ENCODE results near the gene SHROOM3.
A peak's percentile ranks its signal among the peaks of the same experiment; 100 is the strongest.

The SHROOM3 gene

GRCh38 chr4:76499461-76499860 is 64.4 kb downstream of the SHROOM3 start:
- no peak for TF ChIP-seq CTCF (conservative IDR thresholded peaks at IDR 0.05; ENCODE audit: control insufficient read depth, insufficient read depth, low read depth, low read length)
- no peak for DNase-seq (ENCODE audit: low read depth)
- H3K4me3 ChIP-seq (ENCODE audit: control insufficient read depth, low read depth, low read length): no peak overlapping the region

- no peak for DNase-seq (ENCODE audit: low read depth)
- no peak for TF ChIP-seq CTCF (conservative IDR thresholded peaks at IDR 0.05; ENCODE audit: control insufficient read depth, insufficient read depth, low read depth, low read length)
- no peak overlapping the region for H3K4me3 ChIP-seq (ENCODE audit: control insufficient read depth, low read depth, low read length)
Measured at GRCh38 chr4:76502886-76503285, 67.9 kb downstream of the SHROOM3 start.

GRCh38 chr4:76504613-76505465 is 69.8 kb downstream of the SHROOM3 start:
- H3K4me3 ChIP-seq (ENCODE audit: control insufficient read depth, low read depth, low read length): no peak overlapping the region
- peak; percentile 62 for TF ChIP-seq CTCF (conservative IDR thresholded peaks at IDR 0.05; ENCODE audit: control insufficient read depth, insufficient read depth, low read depth, low read length)
- DNase-seq (ENCODE audit: low read depth): peak; percentile 65

GRCh38 chr4:76511947-76512346 is 76.9 kb downstream of the SHROOM3 start:
- no peak for DNase-seq (ENCODE audit: low read depth)
- H3K4me3 ChIP-seq (ENCODE audit: control insufficient read depth, low read depth, low read length): no peak overlapping the region
- no peak for TF ChIP-seq CTCF (conservative IDR thresholded peaks at IDR 0.05; ENCODE audit: control insufficient read depth, insufficient read depth, low read depth, low read length)

DNA sequence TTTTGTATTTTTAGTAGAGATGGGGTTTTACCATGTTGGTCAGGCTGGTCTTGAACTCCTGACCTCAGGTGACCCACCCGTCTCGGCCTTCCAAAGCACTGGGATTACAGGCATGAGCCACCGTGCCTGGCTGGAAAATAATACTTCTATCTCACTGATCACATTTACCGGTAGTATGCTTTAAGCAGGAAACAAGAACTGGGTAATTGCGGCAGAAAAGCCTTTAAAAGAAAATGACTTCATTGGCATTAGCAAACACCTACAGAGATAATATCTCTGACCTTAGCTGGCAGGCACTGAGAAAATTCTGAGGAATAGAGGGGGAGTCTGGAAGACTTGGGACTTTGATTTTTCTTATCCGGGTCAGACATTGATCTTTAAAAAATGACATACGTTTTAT is 78.5 kb downstream of the SHROOM3 start:
- TF ChIP-seq CTCF (conservative IDR thresholded peaks at IDR 0.05; ENCODE audit: control insufficient read depth, insufficient read depth, low read depth, low read length): no peak
- no peak overlapping the region for H3K4me3 ChIP-seq (ENCODE audit: control insufficient read depth, low read depth, low read length)
- no peak for DNase-seq (ENCODE audit: low read depth)

- no peak for DNase-seq (ENCODE audit: low read depth)
- no peak for TF ChIP-seq CTCF (conservative IDR thresholded peaks at IDR 0.05; ENCODE audit: control insufficient read depth, insufficient read depth, low read depth, low read length)
- no peak overlapping the region for H3K4me3 ChIP-seq (ENCODE audit: control insufficient read depth, low read depth, low read length)
Measured at GRCh38 chr4:76514087-76514486, 79.1 kb downstream of the SHROOM3 start.

Data from fibroblast of mammary gland (primary cell).